Measurements from ENCODE around the gene HELZ2.
"Not testable (repeated sequence)": the region's sequence is repeated elsewhere in the genome, so short reads cannot be mapped to it uniquely, and the experiment has no call there.

HELZ2 gene

GRCh38 chr20:63564036-63564810 lies 9.8 kb downstream of the HELZ2 start:
- no peak for DNase-seq

GRCh38 chr20:63563225-63563935 lies 10.7 kb downstream of the HELZ2 start:
- no peak for DNase-seq

- DNase-seq = no peak
These were observed 11.4 kb downstream of the HELZ2 start for GRCh38 chr20:63562461-63563224.

- DNase-seq = no peak
These were observed 12.2 kb downstream of the HELZ2 start for GRCh38 chr20:63561624-63562396.

- no peak for DNase-seq
These were observed 13.0 kb downstream of the HELZ2 start for GRCh38 chr20:63560856-63561609.

- no peak for DNase-seq
These were observed 13.7 kb downstream of the HELZ2 start for GRCh38 chr20:63560333-63560805.

- DNase-seq = not testable (repeated sequence)
These were observed 14.3 kb downstream of the HELZ2 start for GRCh38 chr20:63559485-63560332.

GRCh38 chr20:63558804-63559484 lies 15.1 kb downstream of the HELZ2 start:
- no peak for DNase-seq

GRCh38 chr20:63557481-63557891 lies 16.6 kb downstream of the HELZ2 start:
- DNase-seq = no peak

GRCh38 chr20:63556873-63557478 lies 17.1 kb downstream of the HELZ2 start:
- DNase-seq = no peak

- no peak for DNase-seq
These were observed 18.2 kb downstream of the HELZ2 start for GRCh38 chr20:63555661-63556381.

GRCh38 chr20:63554361-63555278 lies 19.4 kb downstream of the HELZ2 start:
- no peak for DNase-seq

GRCh38 chr20:63553933-63554290 lies 20.1 kb downstream of the HELZ2 start, which contains the start of gene FNDC11:
Gene FNDC11 (plus strand): TSS chr20:63554159. CDS start chr20:63555664, 1,505 bp downstream.
- DNase-seq = no peak

GRCh38 chr20:63553251-63553932 lies 20.6 kb downstream of the HELZ2 start:
- peak; percentile 79 for DNase-seq

GRCh38 chr20:63552481-63553249 lies 21.4 kb downstream of the HELZ2 start:
- DNase-seq = no peak

GRCh38 chr20:63551068-63551467 lies 23.0 kb downstream of the HELZ2 start:
- DNase-seq = no peak

All from activated CD4-positive, CD25-positive, alpha-beta regulatory T cell treated with anti-CD3 and anti-CD28 coated beads, Interleukin-2, amount 50 U/mL, for 72 hours (primary cell).